ENCODE measurements around the gene ZDHHC4. TPM values are rescaled to one million over a fixed set of nuclear protein-coding genes. Genes with fewer than 3 reads are reported as not detected.
A peak's percentile ranks its signal among the peaks of the same experiment; 100 is the strongest.
"Not testable (repeated sequence)": the region's sequence is repeated elsewhere in the genome, so short reads cannot be mapped to it uniquely, and the experiment has no call there.

The ZDHHC4 gene
- total and polyA plus RNA-seq, 8 donors, result 54.5 to 75.9 (median 71.2) TPM

DNA sequence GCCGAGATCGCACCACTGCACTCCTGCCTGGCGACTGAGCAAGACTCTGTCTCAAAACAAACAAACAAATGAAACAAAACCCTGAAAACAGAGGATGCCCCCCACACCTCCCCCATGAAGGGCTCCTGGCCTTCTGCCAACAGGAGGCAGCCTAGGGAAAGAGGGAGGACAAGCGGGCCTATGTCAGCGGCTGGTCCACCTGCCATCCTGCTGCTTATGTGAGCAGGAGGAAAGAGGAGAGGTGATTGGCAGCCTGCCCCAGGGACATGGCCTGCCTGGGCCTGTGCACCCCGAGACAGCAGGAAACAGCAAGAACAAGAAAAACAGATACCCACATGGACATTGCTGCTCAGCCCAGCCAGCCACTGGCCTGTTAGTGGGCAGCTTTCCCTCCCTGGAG is 50.8 kb downstream of the ZDHHC4 start:
- ATAC-seq, result no peak
- intact Hi-C loops (cut with DNase I), result no loop called here
- TF ChIP-seq, protein P1, sequence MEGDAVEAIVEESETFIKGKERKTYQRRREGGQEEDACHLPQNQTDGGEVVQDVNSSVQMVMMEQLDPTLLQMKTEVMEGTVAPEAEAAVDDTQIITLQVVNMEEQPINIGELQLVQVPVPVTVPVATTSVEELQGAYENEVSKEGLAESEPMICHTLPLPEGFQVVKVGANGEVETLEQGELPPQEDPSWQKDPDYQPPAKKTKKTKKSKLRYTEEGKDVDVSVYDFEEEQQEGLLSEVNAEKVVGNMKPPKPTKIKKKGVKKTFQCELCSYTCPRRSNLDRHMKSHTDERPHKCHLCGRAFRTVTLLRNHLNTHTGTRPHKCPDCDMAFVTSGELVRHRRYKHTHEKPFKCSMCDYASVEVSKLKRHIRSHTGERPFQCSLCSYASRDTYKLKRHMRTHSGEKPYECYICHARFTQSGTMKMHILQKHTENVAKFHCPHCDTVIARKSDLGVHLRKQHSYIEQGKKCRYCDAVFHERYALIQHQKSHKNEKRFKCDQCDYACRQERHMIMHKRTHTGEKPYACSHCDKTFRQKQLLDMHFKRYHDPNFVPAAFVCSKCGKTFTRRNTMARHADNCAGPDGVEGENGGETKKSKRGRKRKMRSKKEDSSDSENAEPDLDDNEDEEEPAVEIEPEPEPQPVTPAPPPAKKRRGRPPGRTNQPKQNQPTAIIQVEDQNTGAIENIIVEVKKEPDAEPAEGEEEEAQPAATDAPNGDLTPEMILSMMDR (IDR thresholded peaks at IDR 0.05), result no peak

DNA sequence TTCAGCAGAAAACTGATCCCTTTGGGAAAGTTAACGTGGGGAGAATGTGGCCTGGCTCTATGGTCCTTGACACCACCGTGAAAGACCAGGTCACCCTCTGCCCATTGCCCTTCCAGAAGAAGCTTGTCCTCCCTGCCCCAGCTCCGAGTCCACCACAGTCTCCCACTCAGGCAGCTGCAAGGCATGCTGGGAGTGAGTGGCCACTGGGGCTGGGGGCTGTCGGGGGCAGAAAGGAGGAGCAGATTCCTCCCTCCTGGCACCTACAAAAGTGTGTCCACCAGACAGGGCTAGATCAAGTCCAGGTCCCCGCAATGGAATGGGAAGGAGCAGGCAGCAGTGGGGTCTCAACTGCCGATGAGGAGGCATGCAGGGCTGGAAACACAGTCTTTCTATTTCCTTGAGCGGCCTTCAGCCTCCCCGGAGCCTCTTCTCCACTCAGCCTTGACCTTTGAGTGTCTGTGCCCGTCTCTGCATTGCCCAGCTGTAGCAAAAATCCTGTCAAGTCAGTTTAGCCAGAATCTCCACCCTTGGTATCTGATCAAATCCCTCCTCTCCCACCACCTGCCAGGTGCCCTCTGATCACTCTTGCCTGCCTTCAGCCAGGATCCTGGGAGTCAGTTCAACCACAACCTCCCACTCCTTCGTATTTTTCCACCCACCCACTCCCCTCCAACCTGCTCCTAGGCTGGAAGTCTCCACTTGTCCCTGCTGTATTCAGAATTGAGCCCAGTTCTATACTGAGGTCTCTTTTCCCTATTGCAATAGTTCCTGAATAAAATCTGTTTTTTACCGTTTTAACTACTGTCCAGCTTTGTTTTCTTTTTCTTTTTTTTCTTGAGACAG is 53.0 kb downstream of the ZDHHC4 start:
- DNase-seq (no peak), ATAC-seq (no peak)
- Histone ChIP-seq H3K9me3 (no peaks in the 10 kb centered on the region), H3K27me3 (no peaks in the 10 kb centered on the region), H3K36me3 (no peaks in the 10 kb centered on the region), H3K27ac (no peak overlapping the region), H3K4me3 (no peak overlapping the region), H3K4me1 (peaks cover 0 to 2% of the 10 kb centered on the region in 2 donors)
- intact Hi-C loops (cut with DNase I), result no loop called here
- TF ChIP-seq, protein P1 (IDR thresholded peaks at IDR 0.05), result no peak

More for the DNA sequence above, 50.8 kb downstream of the ZDHHC4 start:
- no peaks in the 10 kb centered on the region for H3K4me1 ChIP-seq
- H3K9me3 ChIP-seq, result no peaks in the 10 kb centered on the region
- DNase-seq, result no peak
- no peak overlapping the region for H3K4me3 ChIP-seq
- no peaks in the 10 kb centered on the region for H3K27me3 ChIP-seq
- peaks cover 0 to 6% of the 10 kb centered on the region in 2 donors for H3K36me3 ChIP-seq
- no peak overlapping the region for H3K27ac ChIP-seq

DNA sequence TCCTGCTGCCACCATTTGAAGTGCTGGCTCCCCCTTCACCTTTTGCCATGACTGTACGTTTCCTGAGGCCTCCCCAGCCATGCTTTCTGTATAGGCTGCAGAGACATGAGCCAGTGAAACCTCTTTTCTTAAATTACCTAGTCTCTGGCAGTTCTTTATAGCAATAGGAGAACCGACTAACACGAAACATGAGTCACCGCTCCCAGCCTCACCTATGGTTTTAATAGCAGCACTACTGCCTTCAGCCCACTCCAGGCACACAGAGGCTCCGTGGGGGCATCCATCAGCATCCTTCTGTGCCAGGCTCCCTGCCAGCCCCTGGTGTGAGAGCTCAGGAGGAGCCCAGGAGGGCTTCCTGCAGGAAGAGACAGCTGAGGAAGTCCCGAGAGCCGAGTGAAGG is 54.4 kb downstream of the ZDHHC4 start:
- intact Hi-C loops (cut with DNase I), result no loop called here
- no peaks in the 10 kb centered on the region for H3K9me3 ChIP-seq
- no peak overlapping the region for H3K27ac ChIP-seq
- H3K4me3 ChIP-seq, result no peak overlapping the region
- no peaks in the 10 kb centered on the region for H3K36me3 ChIP-seq
- no peak for DNase-seq
- no peak for ATAC-seq
- TF ChIP-seq, protein P1 (IDR thresholded peaks at IDR 0.05), result no peak
- peaks cover 3 to 16% of the 10 kb centered on the region in 2 donors for H3K4me1 ChIP-seq
- no peaks in the 10 kb centered on the region for H3K27me3 ChIP-seq

DNA sequence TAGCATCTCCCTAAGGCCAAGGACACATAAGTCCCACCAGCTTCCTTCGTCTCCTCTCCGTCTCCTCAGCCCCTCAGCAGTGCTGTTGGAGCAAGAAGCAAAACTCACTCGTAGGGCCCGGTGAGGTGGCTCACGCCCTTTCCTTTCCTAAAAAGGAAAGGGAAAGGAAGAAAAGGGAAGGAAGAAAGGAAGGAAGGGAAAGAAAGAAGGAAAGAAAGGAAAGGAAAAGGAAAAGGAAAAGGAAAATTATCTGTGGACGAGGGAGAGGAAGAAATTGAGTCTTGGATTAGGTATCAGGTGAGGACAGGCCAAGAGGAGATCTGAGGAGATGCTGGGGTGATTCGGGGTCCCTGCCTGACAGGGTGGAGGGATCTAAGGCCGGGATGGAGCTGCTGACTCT is 56.8 kb downstream of the ZDHHC4 start:
- ATAC-seq, result no peak
- Histone ChIP-seq H3K27ac (peak overlapping the region in 1 of 2 donors; percentile 94), H3K4me1 (peaks cover 7 to 30% of the 10 kb centered on the region in 2 donors), H3K4me3 (no peak overlapping the region), H3K9me3 (no peaks in the 10 kb centered on the region), H3K36me3 (no peaks in the 10 kb centered on the region), H3K27me3 (no peaks in the 10 kb centered on the region)
- intact Hi-C loops (cut with DNase I), result no loop called here
- TF ChIP-seq, protein P1 (IDR thresholded peaks at IDR 0.05), result no peak
- DNase-seq, result no peak

DNA sequence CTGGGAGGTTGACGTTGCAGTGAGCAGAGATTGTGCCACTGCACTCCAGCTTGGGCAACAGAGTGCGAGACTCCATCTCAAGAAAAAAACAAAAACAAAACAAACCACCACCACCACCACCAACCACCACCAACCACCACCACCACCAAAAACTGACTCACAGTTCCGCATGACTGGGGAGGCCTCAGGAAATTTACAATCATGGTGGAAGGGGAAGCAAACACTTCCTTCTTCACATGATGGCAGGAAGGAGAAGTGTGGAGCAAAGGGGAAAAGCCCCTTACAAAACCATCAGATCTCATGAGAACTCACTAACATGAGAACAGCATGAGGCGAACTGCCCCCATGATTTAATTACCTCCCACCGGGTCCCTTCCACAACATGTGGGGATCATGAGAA is 57.7 kb downstream of the ZDHHC4 start:
- DNase-seq, result peak in 1 of 4 donors; percentile 43
- H3K27me3 ChIP-seq; H3K9me3 ChIP-seq; intact Hi-C loops (cut with DNase I); H3K36me3 ChIP-seq; ATAC-seq; H3K4me3 ChIP-seq: not testable (repeated sequence)
- Histone ChIP-seq H3K27ac (peak overlapping the region; percentile 59 to 94), H3K4me1 (peaks cover 7 to 40% of the 10 kb centered on the region in 2 donors)
